SH-SY5Y (cell line): Measurements from ENCODE around the gene KIF25.

Source experiments
- GATA2 ChIP-seq: IDR thresholded peaks from 2 replicates; pipeline ENCODE4 v1.6.1; 2011; ENCODE audit warnings: mild to moderate bottlenecking, low read depth, low read length
- GATA3 ChIP-seq: IDR thresholded peaks from 2 replicates; pipeline ENCODE4 v1.6.1; 2011; ENCODE audit warnings: low read depth, mild to moderate bottlenecking, low read length, moderate library complexity

KIF25 gene

DNA sequence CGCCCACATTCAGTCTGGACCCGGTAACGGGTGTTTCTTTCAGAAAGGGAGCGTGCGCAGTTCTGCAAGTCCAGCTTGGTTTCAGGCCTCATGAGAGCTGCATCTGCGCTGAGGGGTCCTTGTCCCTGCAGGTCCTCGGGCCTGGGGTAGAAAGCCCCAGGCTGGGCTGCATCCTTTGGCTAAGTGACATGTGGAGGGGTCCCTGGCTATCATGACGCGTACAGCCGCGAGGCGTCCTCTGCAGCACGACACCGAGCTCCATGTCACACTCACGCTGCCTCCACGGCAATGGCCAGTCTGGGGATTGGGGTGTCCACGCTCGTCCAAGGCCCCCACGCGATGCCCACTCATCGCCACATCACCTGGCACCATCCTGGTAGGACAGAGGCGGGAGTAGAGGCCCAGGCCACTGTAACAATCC, 1.7 kb upstream of the KIF25 start:
- TF ChIP-seq GATA2 (no peak), GATA3 (no peak)

DNA sequence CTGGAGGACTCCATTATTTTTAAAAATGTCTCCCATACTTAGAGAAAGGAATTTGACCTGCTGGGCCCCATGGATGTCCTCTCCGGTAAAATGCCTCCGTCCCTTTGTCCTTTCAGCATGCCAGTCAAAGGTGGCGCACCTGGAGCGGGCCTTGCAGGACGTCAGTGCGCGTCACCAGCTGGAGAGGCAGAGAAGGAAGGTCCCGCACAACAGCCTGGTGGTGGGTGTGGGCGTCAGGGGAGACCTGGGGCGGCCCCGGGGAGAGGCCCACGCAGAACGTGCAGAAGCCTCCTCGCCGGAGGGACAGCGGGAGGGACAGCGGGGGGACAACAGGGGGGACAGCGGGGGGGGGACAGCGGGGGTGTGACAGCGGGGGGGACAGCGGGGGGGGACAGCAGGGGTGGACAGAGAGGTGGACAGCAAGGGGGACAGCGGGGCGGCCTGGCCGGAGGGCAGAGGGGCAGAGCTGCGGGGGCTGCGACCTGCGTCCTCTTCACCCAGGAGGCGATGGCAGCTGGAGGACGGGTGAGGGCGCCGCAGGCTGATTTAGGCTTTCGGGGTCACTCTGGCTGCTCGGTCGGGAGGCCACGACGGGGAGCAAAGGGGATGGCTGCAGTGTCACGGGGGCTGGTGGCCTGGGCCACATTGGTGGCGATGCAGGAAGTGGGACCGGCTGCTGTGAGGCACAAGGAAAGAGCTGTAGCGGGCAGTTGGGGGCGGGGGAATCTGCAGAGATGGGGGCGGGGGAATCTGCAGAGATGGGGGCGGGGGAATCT, 859 bp upstream of the KIF25 start:
- TF ChIP-seq GATA3 (no peak), GATA2 (no peak)

DNA sequence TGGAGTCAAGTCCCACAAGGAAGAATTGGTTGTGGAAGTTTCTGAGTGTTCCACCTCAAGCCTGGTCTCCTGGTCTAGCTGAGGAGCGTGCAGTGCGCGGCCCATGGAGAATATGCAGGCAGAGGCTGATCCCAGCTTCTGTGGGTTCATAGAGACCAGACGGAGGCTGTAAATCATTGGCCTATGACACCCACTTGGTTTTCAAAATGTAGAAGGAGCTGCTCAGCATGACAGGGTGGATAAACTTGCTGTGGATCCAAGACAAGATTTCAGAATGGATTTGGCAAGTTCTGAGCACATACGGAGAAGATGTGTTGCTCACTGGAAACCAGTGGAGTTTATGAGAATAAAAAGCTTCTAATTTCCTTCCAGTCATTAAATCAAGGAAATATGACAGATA, 744 bp downstream of the KIF25 start:
- TF ChIP-seq GATA2 (no peak), GATA3 (no peak)

DNA sequence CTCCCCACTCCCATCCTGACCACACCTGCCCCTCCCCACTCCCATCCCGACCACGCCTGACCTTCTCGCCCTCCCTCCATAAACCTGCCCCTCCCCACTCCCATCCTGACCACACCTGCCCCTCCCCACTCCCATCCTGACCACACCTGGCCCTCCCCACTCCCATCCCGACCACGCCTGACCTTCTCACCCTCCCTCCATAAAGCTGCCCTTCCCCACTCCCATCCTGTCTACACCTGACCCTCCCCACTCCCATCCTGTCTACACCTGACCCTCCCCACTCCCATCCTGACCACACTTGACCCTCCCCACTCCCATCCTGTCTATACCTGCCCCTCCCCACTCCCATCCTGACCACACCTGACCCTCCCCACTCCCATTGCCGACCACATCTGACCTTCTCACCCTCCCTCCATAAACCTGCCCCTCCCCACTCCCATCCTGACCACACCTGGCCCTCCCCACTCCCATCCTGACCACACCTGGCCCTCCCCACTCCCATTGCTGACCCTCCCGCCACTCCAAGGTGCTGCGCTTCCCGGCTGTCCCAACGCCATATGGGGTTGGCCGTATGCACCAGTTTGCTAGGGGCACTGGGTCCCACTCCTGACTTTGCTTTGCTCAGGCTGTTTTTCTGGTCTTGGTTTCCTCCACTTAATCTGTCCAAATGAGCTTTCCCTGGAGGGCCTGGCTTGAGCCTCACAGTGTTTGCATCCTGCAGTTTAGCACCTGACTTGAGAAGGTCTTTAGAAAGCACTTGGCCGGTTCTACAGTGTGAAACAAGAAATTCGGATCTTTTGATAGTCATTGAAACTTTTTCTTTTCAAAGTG, 2.9 kb downstream of the KIF25 start:
- TF ChIP-seq GATA2 (no peak), GATA3 (no peak)

DNA sequence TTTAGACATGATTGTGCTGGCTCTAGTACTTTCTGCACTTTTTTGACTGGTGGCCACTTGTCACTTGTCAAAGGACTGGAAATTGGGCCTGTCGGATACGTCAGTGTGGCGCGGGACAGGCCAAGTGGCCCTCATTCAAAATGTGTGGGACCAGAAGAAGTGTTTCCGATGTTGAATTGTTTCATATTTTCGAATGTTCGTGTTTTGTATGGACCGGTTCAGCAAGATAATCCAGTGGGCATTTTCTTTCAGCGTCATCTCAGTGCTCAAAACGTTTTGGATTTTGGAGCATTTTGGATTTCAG, 3.5 kb downstream of the KIF25 start:
- TF ChIP-seq GATA3 (no peak), GATA2 (no peak)

- no peak for TF ChIP-seq GATA2
- no peak for TF ChIP-seq GATA3
Measured at GRCh38 chr6:168002804-168003203, 5.3 kb downstream of the KIF25 start.

GRCh38 chr6:168004023-168004422, 6.6 kb downstream of the KIF25 start:
- TF ChIP-seq GATA2 (no peak), GATA3 (no peak)

GRCh38 chr6:168004945-168005344, 7.5 kb downstream of the KIF25 start:
- TF ChIP-seq GATA2: no peak
- TF ChIP-seq GATA3: no peak

GRCh38 chr6:168005796-168006195, 8.3 kb downstream of the KIF25 start:
- TF ChIP-seq GATA2 (no peak), GATA3 (no peak)

GRCh38 chr6:168007592-168008338, 10.3 kb downstream of the KIF25 start:
- no peak for TF ChIP-seq GATA2
- TF ChIP-seq GATA3: no peak

- TF ChIP-seq GATA2: no peak
Measured at GRCh38 chr6:168009331-168009730, 11.9 kb downstream of the KIF25 start.

- no peak for TF ChIP-seq GATA3
- no peak for TF ChIP-seq GATA2
Measured at GRCh38 chr6:168011291-168011690, 13.8 kb downstream of the KIF25 start.

DNA sequence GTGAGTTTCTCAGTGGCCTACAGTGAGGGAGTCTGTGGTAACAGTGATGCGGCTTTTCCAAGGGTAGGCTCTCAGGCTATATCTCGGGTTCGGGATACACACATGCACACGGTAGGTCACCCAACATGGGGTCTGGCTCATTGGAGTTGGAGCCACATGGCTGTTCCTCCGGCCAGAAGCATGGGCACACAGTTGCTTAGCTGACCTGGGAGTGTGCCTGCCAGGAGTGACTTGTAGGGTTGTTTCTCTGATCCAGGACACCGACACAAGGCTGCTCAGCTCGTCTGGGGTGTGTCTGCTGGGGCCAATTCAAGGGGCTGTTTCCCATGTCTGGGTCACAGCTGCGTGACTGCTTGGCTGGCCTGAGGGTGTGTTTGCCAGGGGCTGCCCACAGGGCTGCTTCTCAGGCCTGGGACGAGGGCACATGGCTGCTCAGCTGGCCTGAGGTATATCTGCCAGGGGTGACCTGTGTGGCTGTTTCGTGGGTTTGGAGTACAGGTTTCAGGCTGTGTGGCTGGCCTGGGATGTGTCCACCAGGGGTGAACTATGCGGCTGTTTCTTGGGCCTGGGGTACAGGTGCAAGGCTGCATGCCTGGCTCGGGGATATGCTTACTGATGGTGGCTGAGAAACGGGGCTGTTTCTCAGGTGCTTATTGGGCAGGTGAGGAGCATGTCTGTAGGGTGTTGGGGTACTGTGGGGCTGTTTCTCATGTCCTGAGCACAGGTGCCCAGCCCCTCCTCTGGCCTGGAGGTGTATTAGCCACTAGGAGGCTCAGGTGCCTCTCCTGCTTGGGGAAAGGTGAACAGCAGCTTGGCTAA, 15.2 kb downstream of the KIF25 start:
- TF ChIP-seq GATA3: no peak
- TF ChIP-seq GATA2: no peak
